Measurements from ENCODE around the gene PTPRC.
"Not testable (repeated sequence)": the region's sequence is repeated elsewhere in the genome, so short reads cannot be mapped to it uniquely, and the experiment has no call there.

PTPRC gene

GRCh38 chr1:198638894-198639635, at the start of gene PTPRC:
TSS of gene PTPRC (plus strand) at chr1:198639040. CDS start at chr1:198639269, 229 bp downstream.
- DNase-seq, result no peak

DNA sequence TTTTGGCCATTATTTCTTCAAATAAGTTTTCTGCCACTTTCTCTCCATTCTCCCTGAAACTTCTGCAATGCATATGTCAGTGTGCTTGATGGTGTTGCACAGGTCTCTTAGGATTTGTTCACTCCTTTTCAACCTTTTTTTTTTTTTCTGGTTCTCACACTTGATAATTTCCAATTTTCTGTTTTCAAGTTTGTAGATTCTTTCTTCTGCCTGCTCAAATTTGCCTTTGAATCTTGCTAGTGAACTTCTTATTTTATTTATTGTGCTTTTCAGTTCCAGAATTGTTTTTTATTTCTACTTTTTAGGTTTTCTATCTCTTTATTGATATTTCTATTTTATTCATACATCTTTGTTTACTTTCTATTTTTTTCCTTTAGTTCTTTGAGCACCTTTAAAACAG, 48.4 kb upstream of the PTPRC start:
- in situ Hi-C loops (cut with HindIII; ENCODE audit: low pct_ligation_motif_present, low pct_unique_long_range_greater_than_20kb, low sequenced_read_pairs), result no loop called here
- no peak for DNase-seq

More at GRCh38 chr1:198638894-198639635, at the start of gene PTPRC:
- in situ Hi-C loops (cut with HindIII; ENCODE audit: low pct_ligation_motif_present, low pct_unique_long_range_greater_than_20kb, low sequenced_read_pairs), result no loop called here

DNA sequence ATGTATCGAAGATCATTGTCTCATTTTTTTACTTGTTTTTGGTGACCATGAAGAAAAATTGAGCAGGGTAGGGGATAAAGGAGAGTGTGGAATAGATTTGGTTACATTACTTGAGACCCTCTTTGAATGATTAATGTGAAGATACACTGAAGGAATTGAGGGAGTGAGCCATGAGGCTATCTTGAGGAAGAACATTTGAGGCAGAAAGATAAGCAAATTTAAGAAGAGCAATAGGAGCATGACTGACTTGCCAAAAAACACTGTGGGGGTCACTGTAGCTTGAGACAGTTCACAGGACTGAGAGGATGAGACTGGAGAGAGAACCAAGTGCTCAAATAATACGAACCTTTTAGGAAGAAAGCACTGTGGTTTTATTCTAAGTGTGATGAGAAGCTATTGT, 43.1 kb upstream of the PTPRC start:
- in situ Hi-C loops (cut with HindIII; ENCODE audit: low pct_ligation_motif_present, low pct_unique_long_range_greater_than_20kb, low sequenced_read_pairs), result no loop called here
- DNase-seq, result no peak

DNA sequence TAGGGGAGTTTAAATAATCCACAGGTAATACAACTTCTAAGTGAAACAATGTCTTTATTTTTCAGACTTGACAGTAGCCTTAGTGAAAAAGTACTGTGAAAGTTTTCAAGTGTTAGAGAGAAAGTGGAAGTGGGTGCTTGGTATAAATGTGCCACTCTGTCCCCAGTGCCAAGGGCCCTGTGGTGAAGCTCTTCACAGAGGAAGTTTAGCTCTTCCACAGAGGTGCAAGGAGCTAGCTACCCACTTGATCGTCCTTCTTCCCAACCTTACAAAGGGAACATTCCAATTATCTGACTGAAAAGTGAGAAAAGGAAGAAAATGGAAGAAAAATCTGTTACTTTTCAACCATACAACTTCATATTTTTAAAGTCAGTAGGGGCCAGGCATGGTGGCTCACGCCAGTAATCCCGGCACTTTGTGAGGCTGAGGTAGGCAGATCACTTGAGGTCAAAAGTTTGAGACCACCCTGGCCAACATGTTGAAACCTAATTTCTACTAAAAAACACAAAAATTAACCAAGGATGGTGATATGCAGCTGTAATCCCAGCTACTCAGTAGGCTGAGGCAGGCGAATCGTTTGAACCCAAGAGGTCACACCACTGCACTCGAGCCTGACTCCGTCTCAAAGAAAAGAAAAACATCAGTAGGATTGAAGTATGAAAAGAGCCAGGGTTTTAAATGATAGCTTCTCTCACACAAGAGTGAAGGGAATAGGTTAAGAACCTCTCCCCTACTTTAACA, 41.0 kb upstream of the PTPRC start:
- in situ Hi-C loops (cut with HindIII; ENCODE audit: low pct_ligation_motif_present, low pct_unique_long_range_greater_than_20kb, low sequenced_read_pairs), result no loop called here
- DNase-seq, result no peak

- peak; percentile 92 for DNase-seq
- in situ Hi-C loops (cut with HindIII; ENCODE audit: low pct_ligation_motif_present, low pct_unique_long_range_greater_than_20kb, low sequenced_read_pairs), result no loop called here
Measured at GRCh38 chr1:198598796-198599321, 40.0 kb upstream of the PTPRC start.

DNA sequence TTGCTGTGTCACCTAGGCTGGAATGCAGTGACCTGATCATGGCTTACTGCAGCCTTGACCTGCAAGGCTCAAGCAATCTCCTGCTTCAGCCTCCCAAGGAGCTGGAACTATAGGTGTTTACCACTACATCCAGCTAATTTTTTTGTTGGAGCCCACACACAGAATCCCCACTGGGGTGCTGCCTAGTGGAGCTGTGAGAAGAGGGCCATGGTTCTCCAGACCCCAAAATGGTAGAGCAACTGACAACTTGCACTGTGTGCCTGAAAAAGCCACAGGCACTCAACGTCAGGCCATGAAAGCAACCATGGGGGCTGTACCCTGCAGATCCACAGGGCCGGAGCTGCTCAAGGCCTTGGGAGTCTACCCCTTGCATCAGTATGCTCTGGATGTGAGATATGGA, 39.1 kb upstream of the PTPRC start:
- in situ Hi-C loops (cut with HindIII; ENCODE audit: low pct_ligation_motif_present, low pct_unique_long_range_greater_than_20kb, low sequenced_read_pairs), result no loop called here

GRCh38 chr1:198600906-198601305, 37.9 kb upstream of the PTPRC start:
- in situ Hi-C loops (cut with HindIII; ENCODE audit: low pct_ligation_motif_present, low pct_unique_long_range_greater_than_20kb, low sequenced_read_pairs), result no loop called here

More for the DNA sequence above, 39.1 kb upstream of the PTPRC start:
- no peak for DNase-seq

DNA sequence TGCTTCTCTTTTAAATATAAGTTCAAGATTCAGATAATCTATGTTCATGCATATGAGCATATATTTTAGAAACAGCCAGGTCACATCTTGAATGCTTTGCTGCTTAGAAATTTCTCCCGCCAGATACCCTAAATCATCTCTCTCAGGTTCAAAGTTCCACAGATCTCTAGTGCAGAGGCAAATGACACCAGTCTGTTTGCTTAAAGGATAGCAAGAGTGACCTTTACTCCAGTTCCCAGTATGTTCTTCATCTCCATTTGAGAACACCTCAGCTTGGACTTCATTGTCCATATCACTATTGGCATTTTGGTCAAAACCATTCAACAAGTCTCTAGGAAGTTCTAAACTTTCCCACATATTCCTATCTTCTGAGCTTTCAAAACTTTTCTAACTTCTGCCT, 37.5 kb upstream of the PTPRC start:
- DNase-seq; in situ Hi-C loops (cut with HindIII; ENCODE audit: low pct_ligation_motif_present, low pct_unique_long_range_greater_than_20kb, low sequenced_read_pairs): not testable (repeated sequence)

More at GRCh38 chr1:198600906-198601305, 37.9 kb upstream of the PTPRC start:
- no peak for DNase-seq

- DNase-seq, result no peak
- in situ Hi-C loops (cut with HindIII; ENCODE audit: low pct_ligation_motif_present, low pct_unique_long_range_greater_than_20kb, low sequenced_read_pairs), result no loop called here
Measured at GRCh38 chr1:198601936-198602889, 36.6 kb upstream of the PTPRC start.

GRCh38 chr1:198604975-198605374, 33.9 kb upstream of the PTPRC start:
- no peak for DNase-seq
- in situ Hi-C loops (cut with HindIII; ENCODE audit: low pct_ligation_motif_present, low pct_unique_long_range_greater_than_20kb, low sequenced_read_pairs), result no loop called here

- no peak for DNase-seq
- in situ Hi-C loops (cut with HindIII; ENCODE audit: low pct_ligation_motif_present, low pct_unique_long_range_greater_than_20kb, low sequenced_read_pairs), result no loop called here
Measured at GRCh38 chr1:198605406-198605805, 33.4 kb upstream of the PTPRC start.

- in situ Hi-C loops (cut with HindIII; ENCODE audit: low pct_ligation_motif_present, low pct_unique_long_range_greater_than_20kb, low sequenced_read_pairs), result no loop called here
- DNase-seq, result no peak
Measured at GRCh38 chr1:198606020-198606438, 32.8 kb upstream of the PTPRC start.

GRCh38 chr1:198607714-198608113, 31.1 kb upstream of the PTPRC start:
- no peak for DNase-seq
- in situ Hi-C loops (cut with HindIII; ENCODE audit: low pct_ligation_motif_present, low pct_unique_long_range_greater_than_20kb, low sequenced_read_pairs), result no loop called here

DNA sequence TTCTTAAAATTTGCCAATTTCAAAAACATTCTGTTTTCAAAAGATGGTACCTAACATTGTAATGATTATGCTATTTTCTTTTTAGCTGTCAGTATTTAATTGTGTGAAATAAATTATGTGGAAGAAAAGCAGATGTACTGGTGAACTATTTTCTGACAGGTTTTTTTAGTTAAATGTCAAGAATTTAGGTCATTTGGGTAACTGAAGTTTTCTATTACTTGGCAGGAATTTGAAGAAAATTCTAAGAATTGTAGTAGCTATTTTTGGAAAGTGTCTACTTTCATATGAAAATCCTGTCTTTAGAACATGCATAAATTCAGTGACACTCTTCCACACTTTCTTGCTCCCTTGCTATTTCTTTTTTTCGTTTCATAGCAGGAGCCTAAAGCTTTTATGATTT, 28.5 kb upstream of the PTPRC start:
- in situ Hi-C loops (cut with HindIII; ENCODE audit: low pct_ligation_motif_present, low pct_unique_long_range_greater_than_20kb, low sequenced_read_pairs), result no loop called here

DNA sequence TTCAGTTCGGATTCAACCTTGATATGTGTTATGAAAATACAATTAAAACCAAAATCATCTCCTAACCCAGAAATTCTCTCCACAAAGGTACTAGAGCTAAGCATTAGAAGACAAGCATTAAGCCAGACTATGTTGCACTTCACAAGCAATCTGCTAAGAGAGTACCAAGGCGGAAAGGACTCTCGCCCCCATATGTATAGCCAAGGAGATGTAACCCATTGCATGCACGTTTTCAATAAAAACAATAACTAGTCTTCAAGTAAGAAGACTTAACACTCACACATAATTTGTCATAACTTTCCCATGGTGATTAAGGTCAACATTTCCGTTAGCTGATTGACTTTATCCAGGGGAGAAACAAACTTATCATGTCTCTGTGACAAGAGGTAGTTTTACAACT, 27.6 kb upstream of the PTPRC start:
- DNase-seq, result no peak
- in situ Hi-C loops (cut with HindIII; ENCODE audit: low pct_ligation_motif_present, low pct_unique_long_range_greater_than_20kb, low sequenced_read_pairs), result no loop called here

More for the DNA sequence above, 28.5 kb upstream of the PTPRC start:
- DNase-seq, result no peak

GRCh38 chr1:198612471-198613260, 26.2 kb upstream of the PTPRC start:
- in situ Hi-C loops (cut with HindIII; ENCODE audit: low pct_ligation_motif_present, low pct_unique_long_range_greater_than_20kb, low sequenced_read_pairs), result no loop called here
- DNase-seq, result no peak

- no peak for DNase-seq
- in situ Hi-C loops (cut with HindIII; ENCODE audit: low pct_ligation_motif_present, low pct_unique_long_range_greater_than_20kb, low sequenced_read_pairs), result no loop called here
Measured at GRCh38 chr1:198617406-198617805, 21.4 kb upstream of the PTPRC start.
